COLO668 (cell line): ENCODE data around the gene MPI.

Source experiments
- DNase-seq: peaks from one replicate; lab custom pipeline; 2025; ENCODE audit not compliant: unreplicated experiment; lab: John Stamatoyannopoulos, UW

The MPI gene

GRCh38 chr15:74928771-74929198 lies 38.9 kb downstream of the MPI start:
- DNase-seq = no peak

DNA sequence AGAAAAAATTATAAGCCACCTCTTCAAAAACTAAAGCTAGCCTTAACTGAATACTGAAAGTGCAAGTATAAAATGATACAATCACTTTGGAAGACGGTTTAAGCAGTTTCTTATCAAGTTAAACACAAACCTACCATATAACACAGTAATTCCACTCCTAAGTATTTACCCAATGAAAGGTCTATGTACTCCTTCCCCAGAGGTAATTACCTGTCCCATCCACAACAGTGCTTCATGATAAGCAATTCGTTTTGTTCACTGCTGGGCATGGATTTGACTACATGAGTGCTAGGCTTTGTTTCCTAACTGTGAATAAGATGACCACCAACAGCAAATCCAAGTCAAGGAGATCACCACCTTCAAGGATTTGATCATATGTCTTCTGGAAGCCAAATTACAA lies 43.7 kb downstream of the MPI start:
- DNase-seq = no peak

GRCh38 chr15:74935193-74935592 lies 45.4 kb downstream of the MPI start:
- peak; percentile 9 for DNase-seq

DNA sequence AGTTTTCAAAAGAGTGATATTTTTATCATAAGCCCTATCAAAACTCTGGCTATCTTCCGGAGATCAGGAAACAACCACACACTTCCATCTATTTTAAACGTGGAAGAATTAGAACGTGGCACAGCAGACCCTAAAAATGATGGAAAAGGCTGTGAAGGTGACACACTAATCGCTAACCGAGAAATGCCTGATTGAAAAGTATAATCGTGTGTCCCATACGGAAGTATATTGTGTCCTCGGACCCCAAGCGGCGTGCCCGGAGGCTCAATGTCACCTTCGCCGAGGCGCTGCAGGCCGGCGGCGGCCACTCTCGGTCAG lies 47.4 kb downstream of the MPI start:
- peak; percentile 67 for DNase-seq

DNA sequence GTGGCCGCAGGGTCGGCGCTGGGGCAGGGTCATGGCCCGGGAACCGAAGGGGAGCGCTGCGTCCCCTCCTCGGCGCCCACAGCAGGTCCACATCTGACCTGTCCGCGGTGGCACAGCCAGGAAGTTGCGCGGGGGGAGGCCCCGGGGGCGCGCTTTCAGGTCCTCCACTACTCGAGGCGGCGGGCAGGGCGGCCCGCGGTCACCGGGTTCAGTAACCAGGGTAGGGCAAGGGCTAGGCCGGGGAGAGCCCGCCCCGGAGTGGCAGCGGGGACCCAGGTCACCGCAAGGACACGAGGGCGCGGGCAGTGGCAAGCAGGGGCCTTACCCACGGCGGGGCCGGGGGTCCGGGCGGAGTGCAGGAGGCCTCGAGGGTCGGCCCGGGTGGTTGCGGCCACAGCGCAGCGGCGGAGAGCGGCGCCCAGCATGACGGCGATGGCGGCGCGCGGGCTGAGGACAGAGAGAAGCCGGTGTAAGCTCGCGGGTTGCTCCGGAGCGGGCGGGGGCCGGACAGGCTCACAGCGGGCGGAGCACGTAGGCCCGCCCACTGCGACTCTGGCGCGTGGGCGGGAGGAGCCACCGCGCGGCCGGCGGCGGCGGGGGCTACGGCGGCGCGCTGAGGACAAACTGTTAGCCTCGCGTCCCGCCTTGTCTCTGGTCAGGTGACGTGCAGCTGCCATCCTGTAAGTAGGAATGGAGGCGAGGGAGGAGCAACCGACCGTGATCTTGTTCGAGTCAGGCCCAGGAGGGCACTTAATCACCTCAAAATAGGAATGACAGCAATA lies 47.9 kb downstream of the MPI start, which contains the start of gene COX5A:
TSS of gene COX5A (minus strand) at position 484 of the 782 bp plus-strand sequence. CDS start at position 425, 59 bp downstream.
- peak; percentile 97 for DNase-seq

DNA sequence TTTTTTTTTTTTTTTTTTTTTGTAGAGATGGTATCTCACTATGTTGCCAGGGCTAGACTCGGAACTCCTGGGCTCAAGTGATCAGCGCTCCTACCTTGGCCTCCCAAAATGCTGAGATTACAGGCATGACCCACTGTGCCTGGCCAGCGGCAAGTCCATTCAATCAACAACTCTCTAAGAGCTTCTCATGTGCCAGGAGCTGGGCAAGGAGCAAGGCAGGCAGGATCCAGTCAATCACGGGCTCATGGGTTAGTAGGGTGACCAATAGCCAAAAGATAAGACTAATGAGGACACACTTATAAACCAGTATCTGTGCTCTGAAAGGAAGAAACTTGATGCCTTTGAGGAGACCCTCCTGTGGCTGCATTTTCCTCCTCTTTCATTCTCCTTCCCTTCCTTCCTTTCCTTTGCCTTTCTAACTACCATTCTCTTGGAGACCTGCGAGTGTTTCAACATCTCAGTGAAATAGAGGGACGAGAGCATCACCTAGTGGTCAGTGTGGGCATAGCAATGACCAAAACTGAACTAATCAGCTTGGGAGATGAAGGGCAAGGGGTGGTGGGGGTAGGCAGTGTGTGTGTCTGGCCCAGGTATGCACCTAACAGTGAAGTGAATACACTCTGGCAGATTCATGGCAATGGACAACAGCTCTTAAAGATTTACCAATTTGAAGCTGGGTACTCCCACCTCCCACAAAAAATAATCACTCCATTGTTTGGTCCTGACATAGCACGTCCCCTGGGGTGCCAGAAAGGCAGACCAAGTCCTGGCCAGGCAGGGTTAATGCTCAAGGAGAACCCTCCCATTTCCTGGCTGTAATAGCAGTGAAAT lies 60.5 kb downstream of the MPI start:
- DNase-seq = peak; percentile 71

- DNase-seq = no peak
Measured at GRCh38 chr15:74951006-74951405, 61.2 kb downstream of the MPI start.
